ENCODE results near the gene NCL.

The NCL gene

DNA sequence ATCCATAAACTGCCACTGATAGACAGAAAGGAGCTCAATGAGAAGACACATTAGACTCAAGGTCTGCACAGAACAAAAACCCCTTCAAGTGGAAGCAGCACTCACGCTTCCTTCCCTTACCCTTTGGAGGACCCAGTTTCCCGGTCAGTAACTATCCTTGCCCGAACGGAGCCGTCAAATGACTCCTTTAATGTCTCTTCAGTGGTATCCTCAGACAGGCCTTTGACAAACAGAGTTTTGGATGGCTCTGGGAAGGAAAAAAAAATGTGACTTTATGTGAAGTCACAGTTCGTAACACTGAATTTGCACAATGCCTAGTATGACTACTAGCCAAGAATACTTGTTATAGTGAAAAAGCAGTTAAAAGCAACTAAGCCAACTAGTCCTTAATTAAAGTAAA is 8.4 kb downstream of the NCL start:
- no peak overlapping the region for H3K27ac ChIP-seq
- peaks cover 6% of the 10 kb centered on the region for H3K4me1 ChIP-seq
- no peaks in the 10 kb centered on the region for H3K9me3 ChIP-seq (ENCODE audit: control insufficient read depth, low read length)
- H3K36me3 ChIP-seq (ENCODE audit: control insufficient read depth, insufficient read depth, low read length): no peaks in the 10 kb centered on the region
- no peak overlapping the region for H2AFZ ChIP-seq
- H3K4me2 ChIP-seq (ENCODE audit: low read length): no peak overlapping the region
- H3K9ac ChIP-seq: no peak overlapping the region
- H3K79me2 ChIP-seq: peaks cover 4% of the 10 kb centered on the region
- no peak overlapping the region for H3K4me3 ChIP-seq (ENCODE audit: low read depth, low read length)
- H3K27me3 ChIP-seq (ENCODE audit: control insufficient read depth, insufficient read depth, low read length): no peaks in the 10 kb centered on the region
- no peak for TF ChIP-seq CTCF (IDR thresholded peaks at IDR 0.05)

- Histone ChIP-seq H3K79me2 (no peaks in the 10 kb centered on the region), H3K27ac (no peak overlapping the region), H3K4me3 (ENCODE audit: low read depth, low read length) (no peak overlapping the region), H3K9ac (no peak overlapping the region), H3K27me3 (ENCODE audit: control insufficient read depth, insufficient read depth, low read length) (no peaks in the 10 kb centered on the region), H3K9me3 (ENCODE audit: control insufficient read depth, low read length) (no peaks in the 10 kb centered on the region), H3K4me2 (ENCODE audit: low read length) (no peak overlapping the region), H2AFZ (no peak overlapping the region), H3K4me1 (peaks cover 6% of the 10 kb centered on the region), H3K36me3 (ENCODE audit: control insufficient read depth, insufficient read depth, low read length) (no peaks in the 10 kb centered on the region)
- no peak for TF ChIP-seq CTCF (IDR thresholded peaks at IDR 0.05)
These were observed 9.1 kb downstream of the NCL start for GRCh38 chr2:231455222-231455621.

DNA sequence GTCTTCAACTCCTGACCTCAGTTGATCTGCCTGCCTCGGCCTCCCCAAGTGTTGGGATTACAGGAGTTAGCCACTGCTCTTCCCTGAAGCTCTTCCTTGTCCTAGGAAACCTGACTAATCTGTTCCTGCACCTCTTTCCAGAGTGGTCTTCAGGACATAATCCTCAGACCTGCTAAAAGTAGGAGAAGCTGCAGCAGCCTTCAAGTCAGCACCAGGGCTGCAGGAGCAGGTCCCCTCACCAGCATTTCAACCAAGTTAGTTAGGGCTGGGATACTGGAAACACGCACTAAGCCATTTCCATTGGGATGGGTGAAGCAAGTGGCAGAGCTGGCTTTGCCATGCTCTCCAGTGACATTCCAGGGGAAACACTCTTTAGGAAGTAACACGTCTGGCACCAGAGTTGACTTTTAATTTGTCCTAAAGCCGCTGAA is 9.9 kb downstream of the NCL start:
- Histone ChIP-seq H3K4me1 (peaks cover 6% of the 10 kb centered on the region), H3K4me3 (ENCODE audit: low read depth, low read length) (no peak overlapping the region), H3K27me3 (ENCODE audit: control insufficient read depth, insufficient read depth, low read length) (no peaks in the 10 kb centered on the region), H3K27ac (no peak overlapping the region), H2AFZ (no peak overlapping the region), H3K4me2 (ENCODE audit: low read length) (no peak overlapping the region), H3K79me2 (no peaks in the 10 kb centered on the region), H3K9me3 (ENCODE audit: control insufficient read depth, low read length) (no peaks in the 10 kb centered on the region), H3K36me3 (ENCODE audit: control insufficient read depth, insufficient read depth, low read length) (no peaks in the 10 kb centered on the region), H3K9ac (no peak overlapping the region)
- TF ChIP-seq CTCF (IDR thresholded peaks at IDR 0.05): no peak

- peak overlapping the region; percentile 51 for H3K27ac ChIP-seq
- H3K36me3 ChIP-seq (ENCODE audit: control insufficient read depth, insufficient read depth, low read length): no peaks in the 10 kb centered on the region
- peaks cover 6% of the 10 kb centered on the region for H3K4me1 ChIP-seq
- H3K4me2 ChIP-seq (ENCODE audit: low read length): no peak overlapping the region
- H3K27me3 ChIP-seq (ENCODE audit: control insufficient read depth, insufficient read depth, low read length): no peaks in the 10 kb centered on the region
- TF ChIP-seq CTCF (IDR thresholded peaks at IDR 0.05): no peak
- H3K4me3 ChIP-seq (ENCODE audit: low read depth, low read length): no peak overlapping the region
- H2AFZ ChIP-seq: peak overlapping the region; percentile 57
- H3K79me2 ChIP-seq: no peaks in the 10 kb centered on the region
- no peak overlapping the region for H3K9ac ChIP-seq
- H3K9me3 ChIP-seq (ENCODE audit: control insufficient read depth, low read length): no peaks in the 10 kb centered on the region
These were observed 11.3 kb downstream of the NCL start for GRCh38 chr2:231452799-231453508.

GRCh38 chr2:231450548-231450989 is 13.7 kb downstream of the NCL start:
- H2AFZ ChIP-seq: no peak overlapping the region
- TF ChIP-seq CTCF (IDR thresholded peaks at IDR 0.05): no peak

More at GRCh38 chr2:231450548-231450989, 13.7 kb downstream of the NCL start:
- Histone ChIP-seq H3K79me2 (no peaks in the 10 kb centered on the region), H3K4me2 (ENCODE audit: low read length) (no peak overlapping the region), H3K4me1 (peaks cover 6% of the 10 kb centered on the region), H3K4me3 (ENCODE audit: low read depth, low read length) (no peak overlapping the region), H3K36me3 (ENCODE audit: control insufficient read depth, insufficient read depth, low read length) (no peaks in the 10 kb centered on the region), H3K27me3 (ENCODE audit: control insufficient read depth, insufficient read depth, low read length) (no peaks in the 10 kb centered on the region), H3K9ac (no peak overlapping the region), H3K9me3 (ENCODE audit: control insufficient read depth, low read length) (no peaks in the 10 kb centered on the region), H3K27ac (no peak overlapping the region)
